Measurements from ENCODE around the gene SREK1IP1. TPM values are rescaled to one million over a fixed set of nuclear protein-coding genes. Genes with fewer than 3 reads are reported as not detected.

The SREK1IP1 gene
- total and polyA plus RNA-seq, 9 of the 15 experiments (the other 6 are each of a cell fraction or from before 2014, with no cell fraction given) = 6.9 to 45.2 (median 21.7) TPM

GRCh38 chr5:64678374-64678773 is 90.1 kb downstream of the SREK1IP1 start:
- TF ChIP-seq RFX1 (IDR thresholded peaks at IDR 0.05) = peak; percentile 88
- no peak for TF ChIP-seq CEBPZ (IDR thresholded peaks at IDR 0.05; ENCODE audit: borderline replicate concordance, low read depth, low read length)
- no peak for TF ChIP-seq ELF4 (CRISPR knock-in tag; IDR thresholded peaks at IDR 0.05)
- BruUV-seq (replicated peaks) = no TSS peak
- in situ Hi-C loops (cut with MboI) = no loop called here
- H3K4me3 ChIP-seq = no peak overlapping the region
- H2AFZ ChIP-seq (ENCODE audit: low read depth, low read length) = no peak overlapping the region
- H3K27me3 ChIP-seq (ENCODE audit: control insufficient read depth in 2 of 2, insufficient read depth in 2 of 2, low read length in 2 of 2) = peaks cover 3 to 4% of the 10 kb centered on the region in 2 experiments; a peak in 1 of 5 replicates
- no peak overlapping the region for H3K4me2 ChIP-seq (ENCODE audit: insufficient read depth, low read length)
- POLR2A ChIA-PET = interaction anchor here (0.7 kb wide), 1 partner anchor 20 kb away, joined by 3 read pairs; no protein-coding TSS in a partner anchor
- no peaks in the 10 kb centered on the region for H3K36me3 ChIP-seq (ENCODE audit: control insufficient read depth, insufficient read depth, low read length)
- no peaks in the 10 kb centered on the region for H3K4me1 ChIP-seq (replicated peaks in 1 of 2; ENCODE audit: control insufficient read depth in 2 of 2, insufficient read depth in 2 of 2, low read length in 2 of 2)
- ATAC-seq (peak; percentile 34; the same call in 1 of the 3 replicates), FAIRE-seq (no peak), DNase-seq (ENCODE audit: extremely low read depth in 1 of 4, low spot score in 3 of 4) (no peak)
- intact Hi-C loops (cut with micrococcal nuclease) = no loop called here
- H3K9ac ChIP-seq (ENCODE audit: insufficient read depth in 1 of 2, low read depth in 2 of 2, low read length in 2 of 2) = no peak overlapping the region
- no peaks in the 10 kb centered on the region for H3K9me1 ChIP-seq (ENCODE audit: control insufficient read depth, insufficient read depth, low read length)
- H3K79me2 ChIP-seq (ENCODE audit: control insufficient read depth, insufficient read depth, low read length) = no peaks in the 10 kb centered on the region
- H3K9me3 ChIP-seq (replicated peaks; ENCODE audit: control insufficient read depth, insufficient read depth, low read depth, low read length) = no peaks in the 10 kb centered on the region
- CTCF ChIA-PET (ENCODE audit: low intra/inter-chr PET ratio) = no interaction called here
- WGBS (ENCODE audit: insufficient coverage, low coverage, missing lambda C conversion rate) = 0% methylated on average over 5 of the region's 5 CpGs
- no peaks in the 10 kb centered on the region for H4K20me1 ChIP-seq (replicated peaks; ENCODE audit: control insufficient read depth, insufficient read depth, low read length)
- no peak overlapping the region for H3K27ac ChIP-seq (ENCODE audit: extremely low read depth, low read depth, low read length)
